C4-2B (cell line): ENCODE results near the gene COPS3.

Experiments
- H3K27ac ChIP-seq: fragments of 450-650 bp; 2 replicates; pipeline ENCODE4 v1.5.1; 2017
- ZFX ChIP-seq: fragments of 450-650 bp; IDR thresholded peaks from 2 replicates; pipeline ENCODE4 v1.6.1; 2017
- TF ChIP-seq, protein P1 (sequence below): fragments of 450-650 bp; conservative IDR thresholded peaks from 2 replicates; pipeline ENCODE4 v1.5.1; 2017; ENCODE audit warnings: mild to moderate bottlenecking

The COPS3 gene

DNA sequence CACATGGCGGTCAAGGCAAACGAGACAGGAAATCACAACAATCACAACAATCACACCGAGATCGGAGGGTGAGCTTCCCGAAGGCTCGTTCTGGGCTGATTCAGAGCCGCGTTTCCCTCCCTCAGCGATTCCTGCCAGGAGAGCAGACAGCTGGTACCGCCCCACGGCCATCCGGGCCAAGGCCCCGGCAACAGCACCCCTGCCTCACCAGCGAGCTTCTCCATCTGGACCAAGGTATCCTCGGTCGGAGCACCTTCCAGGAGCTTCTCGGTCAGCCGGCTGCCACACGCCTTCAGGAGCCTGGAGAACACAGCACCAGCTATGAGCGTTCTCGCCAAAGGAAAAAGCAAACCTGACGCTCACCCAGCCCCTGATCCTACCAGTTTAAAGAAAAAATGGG, 59.7 kb downstream of the COPS3 start:
- TF ChIP-seq, protein P1, sequence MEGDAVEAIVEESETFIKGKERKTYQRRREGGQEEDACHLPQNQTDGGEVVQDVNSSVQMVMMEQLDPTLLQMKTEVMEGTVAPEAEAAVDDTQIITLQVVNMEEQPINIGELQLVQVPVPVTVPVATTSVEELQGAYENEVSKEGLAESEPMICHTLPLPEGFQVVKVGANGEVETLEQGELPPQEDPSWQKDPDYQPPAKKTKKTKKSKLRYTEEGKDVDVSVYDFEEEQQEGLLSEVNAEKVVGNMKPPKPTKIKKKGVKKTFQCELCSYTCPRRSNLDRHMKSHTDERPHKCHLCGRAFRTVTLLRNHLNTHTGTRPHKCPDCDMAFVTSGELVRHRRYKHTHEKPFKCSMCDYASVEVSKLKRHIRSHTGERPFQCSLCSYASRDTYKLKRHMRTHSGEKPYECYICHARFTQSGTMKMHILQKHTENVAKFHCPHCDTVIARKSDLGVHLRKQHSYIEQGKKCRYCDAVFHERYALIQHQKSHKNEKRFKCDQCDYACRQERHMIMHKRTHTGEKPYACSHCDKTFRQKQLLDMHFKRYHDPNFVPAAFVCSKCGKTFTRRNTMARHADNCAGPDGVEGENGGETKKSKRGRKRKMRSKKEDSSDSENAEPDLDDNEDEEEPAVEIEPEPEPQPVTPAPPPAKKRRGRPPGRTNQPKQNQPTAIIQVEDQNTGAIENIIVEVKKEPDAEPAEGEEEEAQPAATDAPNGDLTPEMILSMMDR, result no peak
- no peak for TF ChIP-seq ZFX
- H3K27ac ChIP-seq, result no peak overlapping the region

DNA sequence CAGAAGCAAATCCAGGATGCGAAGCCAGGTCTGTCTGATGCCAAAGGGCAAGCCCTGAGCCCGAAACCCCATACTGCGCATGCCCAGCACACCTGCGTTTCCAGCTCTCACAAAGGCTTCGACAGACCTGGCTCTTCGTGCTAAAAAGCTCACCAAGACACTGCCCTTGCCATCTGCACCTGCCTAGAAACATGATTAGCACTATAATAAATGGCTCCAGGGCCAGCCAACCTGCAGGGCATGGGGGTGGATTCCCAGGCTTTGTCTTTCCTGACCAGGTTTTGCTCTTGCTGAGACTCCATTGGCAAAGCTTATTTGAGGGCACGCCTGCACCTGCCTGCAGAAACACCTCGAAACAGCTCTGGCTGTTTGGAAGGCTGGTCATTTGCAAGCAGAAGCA, 60.5 kb downstream of the COPS3 start:
- no peak for TF ChIP-seq ZFX
- TF ChIP-seq, protein P1, result no peak
- no peak overlapping the region for H3K27ac ChIP-seq

- no peak for TF ChIP-seq ZFX
- TF ChIP-seq, protein P1, result no peak
- no peak overlapping the region for H3K27ac ChIP-seq
These were observed 63.1 kb downstream of the COPS3 start for GRCh38 chr17:17217995-17218394.

- H3K27ac ChIP-seq, result no peak overlapping the region
- TF ChIP-seq, protein P1, result no peak; the same call in 1 of the 2 replicates
- TF ChIP-seq ZFX, result no peak
These were observed 64.3 kb downstream of the COPS3 start for GRCh38 chr17:17216776-17217175.

DNA sequence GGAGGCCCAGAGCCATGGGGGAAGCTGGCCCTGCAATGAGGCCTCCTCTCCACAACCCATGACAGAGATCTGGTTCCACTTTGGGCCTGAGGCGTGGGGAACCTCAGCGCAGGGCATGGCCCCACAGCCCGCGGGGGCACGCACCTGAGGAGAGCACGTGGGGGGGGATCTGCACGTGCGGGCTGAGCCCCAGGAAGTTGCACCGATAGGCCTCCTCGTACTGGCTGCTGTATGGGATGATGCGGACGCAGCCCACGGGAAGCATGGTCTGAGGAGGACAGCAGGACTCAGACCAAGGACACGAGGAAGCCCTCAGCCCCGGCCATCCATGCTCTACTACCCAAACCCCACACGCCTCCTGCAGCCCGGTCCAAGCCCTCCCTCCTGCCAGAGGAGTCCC, 64.8 kb downstream of the COPS3 start:
- no peak for TF ChIP-seq ZFX
- TF ChIP-seq, protein P1, result no peak
- no peak overlapping the region for H3K27ac ChIP-seq

- no peak for TF ChIP-seq ZFX
- TF ChIP-seq, protein P1, result no peak
- H3K27ac ChIP-seq, result no peak overlapping the region
These were observed 65.5 kb downstream of the COPS3 start for GRCh38 chr17:17215575-17215974.

- TF ChIP-seq, protein P1, result no peak
- TF ChIP-seq ZFX, result no peak
- no peak overlapping the region for H3K27ac ChIP-seq
These were observed 66.2 kb downstream of the COPS3 start for GRCh38 chr17:17214646-17215436.
